HEK293 (cell line): ENCODE data around the gene GDPD3.

ENCODE experiments used
- CTCF ChIA-PET: fragments of 350-600 bp; formaldehyde crosslinking; extraction: SDS; loops from one replicate; lab custom pipeline; 2021; ENCODE audit warnings: antibody characterized with exemption; lab: Yijun Ruan, JAX
- POLR2A ChIA-PET: fragments of 300-600 bp; formaldehyde crosslinking; extraction: SDS; loops from one replicate; lab custom pipeline; 2020; ENCODE audit warnings: antibody characterized with exemption, inconsistent platforms; lab: Yijun Ruan, JAX
- H3K27ac ChIP-seq: fragments of 200-500 bp; sonication (Bioruptor generic); 2 replicates; pipeline ENCODE4 v1.5.1; 2014; ENCODE audit warnings: low read depth, low read length, control low read depth, inconsistent platforms; ENCODE audit errors: extremely low read depth
- H3K36me3 ChIP-seq, 2 experiments: fragments of 200-500 bp in 1 of 2; sonication (Bioruptor generic) in 1 of 2; 1 replicate in 1 of 2; 2 replicates in 1 of 2; pipeline ENCODE4 v1.5.1; 2014 to 2017; ENCODE audit warnings: inconsistent platforms in 2 of 2, low read length in 2 of 2; ENCODE audit not compliant: control insufficient read depth in 2 of 2, insufficient read depth in 1 of 2
- H3K4me1 ChIP-seq: fragments of 200-500 bp; sonication (Bioruptor generic); 2 replicates; pipeline ENCODE4 v1.5.1; 2014; ENCODE audit warnings: mild to moderate bottlenecking, low read length, inconsistent platforms; ENCODE audit not compliant: control insufficient read depth, insufficient read depth
- H3K4me3 ChIP-seq: 2 replicates; pipeline ENCODE4 v1.5.1; 2011; ENCODE audit warnings: low read depth, mild to moderate bottlenecking, control low read depth, low read length, moderate library complexity
- H3K9me3 ChIP-seq: fragments of 200-500 bp; sonication (Bioruptor generic); 2 replicates; pipeline ENCODE4 v1.5.1; 2014; ENCODE audit warnings: low read depth, low read length, inconsistent platforms; ENCODE audit not compliant: control insufficient read depth, insufficient read depth
- ATF2 ChIP-seq: fragments of 450-650 bp; formaldehyde crosslinking; IDR thresholded peaks from 2 replicates; pipeline ENCODE4 v1.5.1; 2016; ENCODE audit warnings: missing biosample characterization, missing genetic modification characterization, low read depth
- BCL11B ChIP-seq: fragments of 450-650 bp; formaldehyde crosslinking; IDR thresholded peaks from 2 replicates; pipeline ENCODE4 v1.5.1; 2016; ENCODE audit warnings: low read depth, missing biosample characterization, missing genetic modification characterization
- GLI4 ChIP-seq: fragments of 450-650 bp; formaldehyde crosslinking; IDR thresholded peaks from 2 replicates; pipeline ENCODE4 v1.5.1; 2016; ENCODE audit warnings: missing biosample characterization, missing genetic modification characterization
- GLIS2 ChIP-seq: fragments of 450-650 bp; formaldehyde crosslinking; IDR thresholded peaks from 2 replicates; pipeline ENCODE4 v1.5.1; 2016; ENCODE audit warnings: missing biosample characterization, missing genetic modification characterization
- IKZF3 ChIP-seq: fragments of 450-650 bp; IDR thresholded peaks from 2 replicates; pipeline ENCODE4 v1.5.0; 2018; ENCODE audit warnings: missing biosample characterization, mild to moderate bottlenecking, missing genetic modification characterization, moderate library complexity
- KLF10 ChIP-seq: fragments of 450-650 bp; IDR thresholded peaks from 2 replicates; pipeline ENCODE4 v1.5.1; 2018; ENCODE audit warnings: missing biosample characterization, mild to moderate bottlenecking, missing genetic modification characterization
- OVOL3 ChIP-seq: fragments of 450-650 bp; formaldehyde crosslinking; IDR thresholded peaks from 2 replicates; pipeline ENCODE4 v1.5.1; 2016; ENCODE audit warnings: missing biosample characterization, missing genetic modification characterization
- ZBTB1 ChIP-seq: fragments of 450-650 bp; formaldehyde crosslinking; IDR thresholded peaks from 2 replicates; pipeline ENCODE4 v1.5.1; 2016; ENCODE audit warnings: missing biosample characterization, missing genetic modification characterization
- ZBTB8A ChIP-seq: fragments of 450-650 bp; formaldehyde crosslinking; IDR thresholded peaks from 2 replicates; pipeline ENCODE4 v1.5.1; 2016; ENCODE audit warnings: missing biosample characterization, missing genetic modification characterization
- ZNF112 ChIP-seq: fragments of 450-650 bp; formaldehyde crosslinking; IDR thresholded peaks from 2 replicates; pipeline ENCODE4 v1.5.0; 2017; ENCODE audit warnings: missing biosample characterization, missing genetic modification characterization
- ZNF169 ChIP-seq: fragments of 450-650 bp; formaldehyde crosslinking; IDR thresholded peaks from 2 replicates; pipeline ENCODE4 v1.5.1; 2016; ENCODE audit warnings: missing biosample characterization, missing genetic modification characterization
- ZNF174 ChIP-seq: fragments of 450-650 bp; formaldehyde crosslinking; IDR thresholded peaks from 2 replicates; pipeline ENCODE4 v1.5.0; 2017; ENCODE audit warnings: missing biosample characterization, mild to moderate bottlenecking, missing genetic modification characterization
- ZNF248 ChIP-seq: fragments of 450-650 bp; formaldehyde crosslinking; IDR thresholded peaks from 2 replicates; pipeline ENCODE4 v1.5.1; 2017; ENCODE audit warnings: missing biosample characterization, missing genetic modification characterization
- ZNF292 ChIP-seq: fragments of 450-650 bp; formaldehyde crosslinking; IDR thresholded peaks from 2 replicates; pipeline ENCODE4 v1.5.1; 2016; ENCODE audit warnings: low read depth, missing biosample characterization, missing genetic modification characterization, borderline replicate concordance
- ZNF366 ChIP-seq: fragments of 450-650 bp; formaldehyde crosslinking; conservative IDR thresholded peaks from 2 replicates; pipeline ENCODE4 v1.5.1; 2016; ENCODE audit warnings: missing biosample characterization, missing genetic modification characterization
- ZNF510 ChIP-seq: fragments of 450-650 bp; formaldehyde crosslinking; IDR thresholded peaks from 2 replicates; pipeline ENCODE4 v1.5.1; 2018; ENCODE audit warnings: mild to moderate bottlenecking, missing genetic modification characterization, missing biosample characterization; ENCODE audit not compliant: insufficient replicate concordance
- ZNF548 ChIP-seq: fragments of 450-650 bp; formaldehyde crosslinking; IDR thresholded peaks from 2 replicates; pipeline ENCODE4 v1.5.1; 2016; ENCODE audit warnings: missing biosample characterization, missing genetic modification characterization
- ZNF555 ChIP-seq: fragments of 450-650 bp; formaldehyde crosslinking; conservative IDR thresholded peaks from 2 replicates; pipeline ENCODE4 v1.5.1; 2017; ENCODE audit warnings: missing biosample characterization, mild to moderate bottlenecking, missing genetic modification characterization, inconsistent platforms
- ZNF558 ChIP-seq: fragments of 450-650 bp; formaldehyde crosslinking; IDR thresholded peaks from 2 replicates; pipeline ENCODE4 v1.5.1; 2016; ENCODE audit warnings: missing biosample characterization, missing genetic modification characterization
- ZNF585B ChIP-seq: fragments of 450-650 bp; formaldehyde crosslinking; IDR thresholded peaks from 2 replicates; pipeline ENCODE4 v1.5.1; 2016; ENCODE audit warnings: missing biosample characterization, missing genetic modification characterization
- ZNF645 ChIP-seq: fragments of 450-650 bp; formaldehyde crosslinking; IDR thresholded peaks from 2 replicates; pipeline ENCODE4; 2016; ENCODE audit warnings: missing biosample characterization, missing genetic modification characterization
- ZNF670 ChIP-seq: fragments of 450-650 bp; formaldehyde crosslinking; IDR thresholded peaks from 2 replicates; pipeline ENCODE4 v1.5.1; 2016; ENCODE audit warnings: missing biosample characterization, missing genetic modification characterization, low read depth
- ZNF677 ChIP-seq: fragments of 450-650 bp; IDR thresholded peaks from 2 replicates; pipeline ENCODE4 v1.5.0; 2018; ENCODE audit warnings: missing biosample characterization, mild to moderate bottlenecking, missing genetic modification characterization, moderate library complexity
- ZNF791 ChIP-seq: fragments of 450-650 bp; formaldehyde crosslinking; IDR thresholded peaks from 2 replicates; pipeline ENCODE4 v1.5.1; 2016; ENCODE audit warnings: missing biosample characterization, missing genetic modification characterization
- ZNF837 ChIP-seq: fragments of 450-650 bp; formaldehyde crosslinking; IDR thresholded peaks from 2 replicates; pipeline ENCODE4 v1.5.1; 2016; ENCODE audit warnings: missing biosample characterization, missing genetic modification characterization
- ZSCAN23 ChIP-seq: fragments of 450-650 bp; formaldehyde crosslinking; IDR thresholded peaks from 2 replicates; pipeline ENCODE4 v1.5.1; 2016; ENCODE audit warnings: missing biosample characterization, missing genetic modification characterization
- TF ChIP-seq, protein P1 (sequence below): fragments of 450-650 bp; formaldehyde crosslinking; IDR thresholded peaks from 2 replicates; pipeline ENCODE4 v1.5.1; 2016; ENCODE audit warnings: missing biosample characterization, missing genetic modification characterization
- TF ChIP-seq, protein P2 (sequence below): fragments of 450-650 bp; formaldehyde crosslinking; IDR thresholded peaks from 2 replicates; pipeline ENCODE4 v1.5.1; 2016; ENCODE audit warnings: missing biosample characterization, missing genetic modification characterization

GDPD3 gene

GRCh38 chr16:30063893-30064728 lies 49.2 kb downstream of the GDPD3 start:
- ChIA-PET CTCF (interaction anchor here (0.7 to 1.6 kb wide), 5 partner anchors 9 to 565 kb away, joined by 3 to 12 read pairs (median 4); no protein-coding TSS in a partner anchor), POLR2A (interaction anchor here (0.7 to 3.6 kb wide), 4 partner anchors 9 to 570 kb away, joined by 4 to 70 read pairs (median 5); partner anchors contain the start of gene PPP4C)
- Histone ChIP-seq H3K36me3 (peaks cover 13 to 41% of the 10 kb centered on the region in 2 experiments; a peak in 2 of 3 replicates), H3K9me3 (no peaks in the 10 kb centered on the region), H3K4me3 (peak overlapping the region; percentile 94), H3K27ac (peak overlapping the region; percentile 100), H3K4me1 (peaks cover 2% of the 10 kb centered on the region; the same call in 1 of the 2 replicates)
- no peak; the same call in 1 of the 2 replicates for TF ChIP-seq KLF10 (tag by site-specific recombination)
- TF ChIP-seq IKZF3 (tag by site-specific recombination) = peak; percentile 87
- TF ChIP-seq ZNF585B (tag by site-specific recombination) = no peak
- peak; percentile 69 for TF ChIP-seq ZNF366 (tag by site-specific recombination)
- no peak for TF ChIP-seq ZSCAN23 (tag by site-specific recombination)
- TF ChIP-seq ZBTB8A (tag by site-specific recombination) = peak; percentile 63; the same call in 1 of the 2 replicates
- TF ChIP-seq ZBTB1 (tag by site-specific recombination) = no peak
- TF ChIP-seq GLI4 (tag by site-specific recombination) = no peak
- TF ChIP-seq, protein P1, sequence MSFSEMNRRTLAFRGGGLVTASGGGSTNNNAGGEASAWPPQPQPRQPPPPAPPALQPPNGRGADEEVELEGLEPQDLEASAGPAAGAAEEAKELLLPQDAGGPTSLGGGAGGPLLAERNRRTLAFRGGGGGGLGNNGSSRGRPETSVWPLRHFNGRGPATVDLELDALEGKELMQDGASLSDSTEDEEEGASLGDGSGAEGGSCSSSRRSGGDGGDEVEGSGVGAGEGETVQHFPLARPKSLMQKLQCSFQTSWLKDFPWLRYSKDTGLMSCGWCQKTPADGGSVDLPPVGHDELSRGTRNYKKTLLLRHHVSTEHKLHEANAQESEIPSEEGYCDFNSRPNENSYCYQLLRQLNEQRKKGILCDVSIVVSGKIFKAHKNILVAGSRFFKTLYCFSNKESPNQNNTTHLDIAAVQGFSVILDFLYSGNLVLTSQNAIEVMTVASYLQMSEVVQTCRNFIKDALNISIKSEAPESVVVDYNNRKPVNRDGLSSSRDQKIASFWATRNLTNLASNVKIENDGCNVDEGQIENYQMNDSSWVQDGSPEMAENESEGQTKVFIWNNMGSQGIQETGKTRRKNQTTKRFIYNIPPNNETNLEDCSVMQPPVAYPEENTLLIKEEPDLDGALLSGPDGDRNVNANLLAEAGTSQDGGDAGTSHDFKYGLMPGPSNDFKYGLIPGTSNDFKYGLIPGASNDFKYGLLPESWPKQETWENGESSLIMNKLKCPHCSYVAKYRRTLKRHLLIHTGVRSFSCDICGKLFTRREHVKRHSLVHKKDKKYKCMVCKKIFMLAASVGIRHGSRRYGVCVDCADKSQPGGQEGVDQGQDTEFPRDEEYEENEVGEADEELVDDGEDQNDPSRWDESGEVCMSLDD (tag by site-specific recombination) = no peak
- TF ChIP-seq, protein P2, sequence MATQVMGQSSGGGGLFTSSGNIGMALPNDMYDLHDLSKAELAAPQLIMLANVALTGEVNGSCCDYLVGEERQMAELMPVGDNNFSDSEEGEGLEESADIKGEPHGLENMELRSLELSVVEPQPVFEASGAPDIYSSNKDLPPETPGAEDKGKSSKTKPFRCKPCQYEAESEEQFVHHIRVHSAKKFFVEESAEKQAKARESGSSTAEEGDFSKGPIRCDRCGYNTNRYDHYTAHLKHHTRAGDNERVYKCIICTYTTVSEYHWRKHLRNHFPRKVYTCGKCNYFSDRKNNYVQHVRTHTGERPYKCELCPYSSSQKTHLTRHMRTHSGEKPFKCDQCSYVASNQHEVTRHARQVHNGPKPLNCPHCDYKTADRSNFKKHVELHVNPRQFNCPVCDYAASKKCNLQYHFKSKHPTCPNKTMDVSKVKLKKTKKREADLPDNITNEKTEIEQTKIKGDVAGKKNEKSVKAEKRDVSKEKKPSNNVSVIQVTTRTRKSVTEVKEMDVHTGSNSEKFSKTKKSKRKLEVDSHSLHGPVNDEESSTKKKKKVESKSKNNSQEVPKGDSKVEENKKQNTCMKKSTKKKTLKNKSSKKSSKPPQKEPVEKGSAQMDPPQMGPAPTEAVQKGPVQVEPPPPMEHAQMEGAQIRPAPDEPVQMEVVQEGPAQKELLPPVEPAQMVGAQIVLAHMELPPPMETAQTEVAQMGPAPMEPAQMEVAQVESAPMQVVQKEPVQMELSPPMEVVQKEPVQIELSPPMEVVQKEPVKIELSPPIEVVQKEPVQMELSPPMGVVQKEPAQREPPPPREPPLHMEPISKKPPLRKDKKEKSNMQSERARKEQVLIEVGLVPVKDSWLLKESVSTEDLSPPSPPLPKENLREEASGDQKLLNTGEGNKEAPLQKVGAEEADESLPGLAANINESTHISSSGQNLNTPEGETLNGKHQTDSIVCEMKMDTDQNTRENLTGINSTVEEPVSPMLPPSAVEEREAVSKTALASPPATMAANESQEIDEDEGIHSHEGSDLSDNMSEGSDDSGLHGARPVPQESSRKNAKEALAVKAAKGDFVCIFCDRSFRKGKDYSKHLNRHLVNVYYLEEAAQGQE (tag by site-specific recombination) = no peak; the same call in 1 of the 2 replicates
- TF ChIP-seq ZNF645 (tag by site-specific recombination) = 0 out of 2 replicates have a peak, but pooled peaks have one; percentile 56
- no peak for TF ChIP-seq ZNF677
- no peak for TF ChIP-seq ZNF112 (tag by site-specific recombination)
- no peak for TF ChIP-seq BCL11B (tag by site-specific recombination)
- no peak for TF ChIP-seq ZNF670 (tag by site-specific recombination)
- no peak for TF ChIP-seq ZNF558 (tag by site-specific recombination)
- TF ChIP-seq ZNF837 (tag by site-specific recombination) = no peak
- TF ChIP-seq ATF2 (tag by site-specific recombination) = no peak
- TF ChIP-seq ZNF548 (tag by site-specific recombination) = no peak
- no peak for TF ChIP-seq OVOL3
- peak; percentile 82 for TF ChIP-seq GLIS2 (tag by site-specific recombination)
- TF ChIP-seq ZNF174 = no peak
- TF ChIP-seq ZNF555 (tag by site-specific recombination) = no peak
- no peak for TF ChIP-seq ZNF791 (tag by site-specific recombination)
- TF ChIP-seq ZNF510 (tag by site-specific recombination) = no peak
- no peak for TF ChIP-seq ZNF169 (tag by site-specific recombination)
- TF ChIP-seq ZNF248 (tag by site-specific recombination) = no peak
- no peak for TF ChIP-seq ZNF292 (tag by site-specific recombination)
